RPMI8226 (cell line): ENCODE results near the gene PLGLB2.
"Not testable (repeated sequence)": the region's sequence is repeated elsewhere in the genome, so short reads cannot be mapped to it uniquely, and the experiment has no call there.

Experiments
- DNase-seq: peaks from one replicate; pipeline ENCODE4 v3.0.0-alpha.2; 2015

Gene PLGLB2

DNA sequence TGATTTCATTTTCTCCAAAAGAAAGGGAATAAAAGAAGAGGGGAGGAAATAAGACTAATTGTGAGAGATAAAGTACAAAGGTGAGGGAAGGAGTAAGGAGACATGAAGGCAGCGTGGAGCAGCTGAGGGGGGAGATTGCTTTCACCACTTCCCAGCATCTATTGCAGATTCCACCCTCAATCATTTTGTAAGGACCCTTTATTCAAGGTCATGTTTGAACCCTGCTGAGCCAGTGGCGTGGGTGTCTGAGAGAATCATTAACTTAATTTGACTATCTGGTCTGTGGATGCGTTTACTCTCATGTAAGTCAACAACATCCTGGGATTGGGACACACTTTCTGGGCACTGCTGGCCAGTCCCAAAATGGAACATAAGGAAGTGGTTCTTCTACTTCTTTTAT is at the start of gene PLGLB2:
PLGLB2 (plus strand) TSS at position 297 of the 400 bp plus-strand sequence; CDS start at position 364, 67 bp downstream.
- peak; percentile 1 for DNase-seq

DNA sequence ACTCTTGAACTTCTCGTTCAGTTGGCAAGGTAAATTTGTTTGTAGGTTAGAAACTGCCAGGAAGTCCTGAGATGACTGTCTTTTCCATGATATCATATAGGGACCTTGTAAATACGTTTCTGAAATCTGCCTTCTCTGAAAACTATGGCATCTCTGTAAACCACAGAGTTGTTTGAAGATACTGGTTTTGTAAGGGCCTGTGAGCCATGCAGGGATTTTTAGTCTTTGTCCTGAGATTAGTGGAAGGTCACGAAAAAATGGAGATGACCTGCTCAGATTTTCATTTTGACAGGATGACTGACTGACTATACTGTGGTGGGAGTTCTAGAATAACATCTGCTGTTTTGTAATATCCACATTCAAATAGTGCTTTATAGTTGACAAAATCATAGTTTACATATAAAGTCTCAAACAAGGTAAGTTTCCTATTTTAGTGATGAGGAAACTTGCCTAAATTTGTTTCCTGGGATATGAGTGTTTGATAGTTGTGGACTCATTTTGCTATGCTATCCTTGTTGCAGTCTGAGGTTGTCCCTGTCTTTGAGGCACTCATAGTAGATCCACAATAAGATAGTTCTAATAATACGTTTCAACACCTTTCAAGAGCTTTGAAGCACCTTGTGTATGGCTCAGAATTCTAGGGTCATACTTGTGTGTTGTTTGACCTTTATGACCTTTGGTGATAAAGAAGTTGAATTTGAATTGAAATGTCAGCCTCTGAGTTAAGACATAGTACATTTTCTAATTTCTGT is 43.1 kb upstream of the PLGLB2 start:
- not testable (repeated sequence) for DNase-seq

DNA sequence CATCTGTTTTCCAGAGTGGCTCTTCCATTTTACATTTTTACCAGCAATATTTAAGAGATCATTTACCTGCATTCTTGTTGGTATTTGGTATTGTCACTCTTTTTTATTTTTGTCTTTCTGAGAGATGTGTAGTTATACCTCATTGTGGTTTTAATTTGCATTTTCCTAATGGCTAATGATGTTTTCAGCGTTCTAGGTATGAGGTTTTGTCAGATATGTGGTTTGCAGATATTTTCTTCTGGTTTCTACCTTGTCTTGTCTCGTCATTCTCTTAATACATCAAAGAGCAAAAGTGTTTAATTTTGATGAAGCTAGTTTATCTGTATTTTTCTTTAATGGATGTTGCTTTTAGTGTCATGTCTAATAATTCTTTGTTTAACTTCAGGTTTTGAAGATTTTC is 39.5 kb upstream of the PLGLB2 start:
- DNase-seq: not testable (repeated sequence)

DNA sequence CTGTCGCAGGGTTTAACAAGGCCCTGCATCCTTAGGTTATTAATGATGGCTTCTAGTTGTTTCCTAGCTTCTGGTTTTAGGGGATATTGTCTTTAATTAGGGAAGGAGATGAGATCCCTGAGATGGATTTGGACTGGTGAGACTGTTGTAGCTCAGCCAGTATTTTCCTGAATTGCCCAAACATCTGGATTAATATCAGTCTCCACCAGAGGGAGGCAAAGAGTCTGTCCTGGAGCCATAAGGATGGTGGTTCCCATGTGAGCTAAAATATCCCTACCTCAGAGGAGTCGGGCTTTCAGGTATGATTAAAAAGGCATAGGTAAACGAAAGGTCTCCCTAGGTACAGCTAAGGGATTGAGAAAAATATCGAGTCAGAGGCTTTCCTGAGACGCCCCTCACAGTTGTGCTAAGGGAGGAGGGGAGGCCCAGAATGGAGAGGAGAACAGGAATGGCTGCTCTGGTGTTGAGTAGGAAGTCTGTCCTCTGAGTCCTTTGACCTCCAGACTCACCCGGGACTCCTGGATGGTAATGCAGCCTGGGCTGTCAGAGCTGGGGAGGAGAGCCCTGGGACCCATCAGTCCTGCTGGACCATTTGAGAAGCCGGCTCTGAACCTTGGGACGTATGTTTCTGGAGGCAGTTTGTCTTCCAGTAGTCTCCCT is 19.8 kb upstream of the PLGLB2 start:
- DNase-seq: not testable (repeated sequence)

DNA sequence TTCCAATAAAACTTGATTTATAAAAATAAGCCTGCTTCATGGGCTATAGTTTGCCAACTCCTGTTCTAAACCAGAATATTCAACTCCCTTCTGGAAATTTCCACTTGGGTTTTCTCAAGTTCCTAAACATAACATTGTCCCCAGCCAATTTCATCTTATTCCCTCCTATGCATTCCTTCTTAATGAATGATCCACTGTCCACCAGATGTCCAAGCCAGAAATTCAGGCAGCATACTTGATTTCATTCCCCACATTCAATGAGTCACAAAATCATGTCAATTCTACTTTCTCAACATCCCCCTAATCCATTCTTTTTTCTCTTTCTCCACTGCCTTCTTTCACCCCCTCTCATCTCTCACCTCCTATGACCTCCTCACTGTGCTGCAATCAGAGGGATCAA is 7.0 kb upstream of the PLGLB2 start:
- not testable (repeated sequence) for DNase-seq

DNA sequence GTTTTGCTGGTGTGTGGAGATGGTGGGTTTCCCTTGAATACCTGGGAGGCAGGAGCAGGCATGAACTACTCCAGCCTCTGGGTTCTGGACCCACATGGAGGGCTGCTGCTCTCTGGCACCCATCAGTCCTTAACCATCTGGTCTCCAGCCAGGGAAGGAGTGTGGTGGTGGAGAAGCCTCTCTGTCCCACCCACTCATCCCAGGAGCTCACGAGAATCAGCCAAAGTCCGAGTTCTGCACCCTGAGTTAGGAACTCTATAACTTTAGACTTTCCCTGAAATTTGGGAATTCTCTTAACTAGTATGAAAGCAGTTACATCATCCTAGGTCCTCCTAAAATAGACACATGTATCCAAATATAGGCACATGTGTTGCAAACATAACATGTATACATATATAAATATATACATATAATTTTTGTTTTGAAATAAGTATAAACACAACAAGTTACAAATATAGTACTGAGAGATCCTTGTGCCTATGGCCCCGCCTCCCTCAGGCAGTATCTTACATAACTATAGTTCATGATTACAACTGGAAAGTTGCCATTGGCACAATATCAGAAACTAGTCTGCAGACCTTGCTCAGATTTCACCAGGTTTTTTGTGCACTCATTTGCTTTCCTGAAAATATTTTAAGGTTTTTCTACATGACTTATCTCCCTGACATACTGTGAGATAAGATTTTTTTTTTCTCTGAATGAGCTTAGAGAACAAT is 5.3 kb upstream of the PLGLB2 start:
- DNase-seq: not testable (repeated sequence)

DNA sequence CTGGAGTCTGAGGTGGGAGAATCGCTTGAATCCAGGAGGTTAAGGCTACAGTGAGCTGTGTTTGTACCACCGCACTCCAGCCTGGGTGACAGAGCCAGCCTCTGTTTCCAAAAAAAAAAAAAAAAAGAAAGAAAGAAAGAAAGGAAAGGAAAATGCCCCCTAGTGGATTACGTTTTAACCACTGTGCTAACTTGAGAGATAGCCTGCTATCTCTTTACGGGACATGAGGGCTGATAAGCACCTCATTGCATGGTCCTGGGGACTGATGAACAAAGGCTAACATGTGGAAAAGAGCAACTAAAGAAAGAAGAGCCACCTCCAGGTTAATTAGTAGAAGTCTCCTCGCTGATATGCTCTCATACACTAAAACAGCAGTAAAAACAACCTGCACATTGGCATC is 4.2 kb upstream of the PLGLB2 start:
- not testable (repeated sequence) for DNase-seq

DNA sequence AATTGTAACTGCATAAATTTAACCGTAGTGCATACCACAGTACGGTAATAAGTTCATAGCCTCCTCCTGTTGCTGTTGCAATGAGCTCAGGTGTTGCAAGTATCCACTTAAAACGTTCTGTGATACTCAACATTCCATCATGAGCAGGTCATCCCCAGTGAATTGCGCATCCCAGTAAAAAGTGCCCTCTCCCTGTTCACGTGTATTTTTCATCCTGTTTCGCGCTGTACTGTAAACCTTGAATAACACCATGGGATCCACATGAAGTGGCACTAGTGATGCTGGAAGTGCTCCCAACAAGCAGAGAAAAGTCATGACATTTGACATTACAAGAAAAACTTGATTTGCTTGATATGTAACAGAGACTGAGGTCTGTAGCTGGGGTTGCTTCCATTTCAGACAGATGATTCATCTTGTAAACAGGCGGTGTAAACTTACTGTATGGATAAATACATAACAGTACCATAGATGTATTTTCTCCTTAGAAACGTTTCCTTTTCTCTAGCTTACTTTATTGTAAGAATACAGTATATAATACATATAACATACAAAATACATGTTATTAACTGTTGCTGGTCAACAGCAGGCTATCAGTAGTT is 2.4 kb upstream of the PLGLB2 start:
- DNase-seq: not testable (repeated sequence)

DNA sequence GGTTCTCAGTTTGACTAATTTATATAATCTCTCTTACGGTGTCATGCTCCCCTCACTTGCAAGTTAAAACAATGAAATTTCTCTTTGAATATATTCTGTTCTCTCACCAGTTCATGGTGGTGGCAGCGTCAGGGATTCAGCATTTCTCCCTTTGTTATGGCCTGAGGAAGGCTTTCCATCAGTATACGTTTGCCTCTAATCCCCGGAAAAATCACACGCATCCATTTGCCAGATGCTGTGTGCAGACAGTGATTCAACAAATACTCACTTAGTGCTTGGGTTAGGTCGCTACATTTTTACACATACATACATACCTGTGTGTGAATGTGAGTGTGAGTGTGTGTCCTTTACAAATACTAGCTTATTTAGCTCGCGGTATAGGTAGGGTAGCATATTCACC is 637 bp downstream of the PLGLB2 start:
- DNase-seq: not testable (repeated sequence)

DNA sequence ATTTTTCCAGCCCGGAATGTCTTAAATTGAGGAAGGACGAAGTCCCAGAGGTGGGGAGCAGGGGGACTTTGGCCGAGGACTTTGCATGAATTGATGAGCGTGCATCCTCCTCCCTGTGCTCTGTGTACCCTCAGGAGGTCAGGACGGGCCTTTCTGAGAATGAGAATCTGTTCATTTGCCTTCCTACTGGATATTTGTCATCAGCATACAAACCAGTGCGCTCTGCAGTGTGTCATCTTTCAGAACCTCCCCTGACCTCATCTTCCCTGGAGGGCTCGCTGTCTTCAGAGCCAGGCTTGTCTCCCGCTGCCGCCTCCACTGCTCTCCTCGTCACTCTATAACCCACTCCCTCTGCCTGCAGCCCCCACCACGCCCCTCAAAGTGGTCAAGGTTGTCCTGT is 2.7 kb downstream of the PLGLB2 start:
- DNase-seq: not testable (repeated sequence)

DNA sequence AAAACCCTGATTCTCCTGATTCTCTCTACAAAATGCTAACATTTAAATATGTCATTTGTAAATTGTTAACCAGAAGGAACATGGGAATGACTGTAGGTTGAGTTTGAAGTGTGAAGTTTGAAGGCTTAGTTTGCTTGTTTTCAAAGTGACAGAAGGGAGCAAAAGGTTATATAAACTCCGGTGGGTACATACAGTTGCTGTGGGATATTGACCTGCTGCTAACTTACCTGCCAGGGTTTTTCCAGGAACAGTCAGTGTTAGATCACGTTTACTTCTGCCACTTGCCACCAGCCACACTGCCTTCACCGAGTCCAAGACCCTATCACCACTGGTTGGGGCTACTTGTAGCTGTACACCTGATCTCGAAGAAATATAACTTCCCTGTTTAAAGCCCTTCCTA is 6.9 kb downstream of the PLGLB2 start:
- DNase-seq: not testable (repeated sequence)
